Stimulated activated CD8-positive, alpha-beta memory T cell treated with anti-CD3 and anti-CD28 coated beads, Interleukin-7, amount 100 ng/mL, for 48 hours (primary cell): Measurements from ENCODE around the gene BCS1L.

ENCODE experiments used
- DNase-seq, 2 donors: peaks; one replicate each; pipeline ENCODE4 v3.0.0-alpha.2; 2020; ENCODE audit warnings: low read depth in 1 of 2; ENCODE audit errors: extremely low read depth in 1 of 2

The BCS1L gene

GRCh38 chr2:218659258-218659987, at the start of gene BCS1L, which contains the start of gene ZNF142:
BCS1L (plus strand) TSS chr2:218659683; CDS start chr2:218660988, 1,305 bp downstream.
ZNF142 (minus strand) TSS chr2:218659623; CDS start chr2:218656429, 3,194 bp downstream.
- peak; percentile 88 to 96 for DNase-seq

GRCh38 chr2:218615868-218616315, 43.6 kb upstream of the BCS1L start:
- no peak for DNase-seq

- no peak for DNase-seq
Measured at GRCh38 chr2:218618102-218618860, 41.2 kb upstream of the BCS1L start.

- no peak for DNase-seq
Measured at GRCh38 chr2:218621007-218621406, 38.5 kb upstream of the BCS1L start.

GRCh38 chr2:218622606-218623365, 36.7 kb upstream of the BCS1L start:
- no peak for DNase-seq

GRCh38 chr2:218623366-218623705, 36.1 kb upstream of the BCS1L start:
- no peak for DNase-seq

GRCh38 chr2:218626369-218626768, 33.1 kb upstream of the BCS1L start:
- DNase-seq = no peak

- no peak for DNase-seq
Measured at GRCh38 chr2:218627939-218628338, 31.5 kb upstream of the BCS1L start.

GRCh38 chr2:218631837-218632236, 27.6 kb upstream of the BCS1L start:
- DNase-seq = no peak

GRCh38 chr2:218635719-218636118, 23.8 kb upstream of the BCS1L start:
- no peak for DNase-seq

- no peak for DNase-seq
Measured at GRCh38 chr2:218638372-218638771, 21.1 kb upstream of the BCS1L start.

GRCh38 chr2:218642121-218642656, 17.3 kb upstream of the BCS1L start:
- DNase-seq = no peak

- no peak for DNase-seq
Measured at GRCh38 chr2:218642786-218643185, 16.7 kb upstream of the BCS1L start.

- no peak for DNase-seq
Measured at GRCh38 chr2:218643751-218644310, 15.7 kb upstream of the BCS1L start.

- DNase-seq = no peak
Measured at GRCh38 chr2:218644721-218645120, 14.8 kb upstream of the BCS1L start.

GRCh38 chr2:218645126-218645525, 14.4 kb upstream of the BCS1L start:
- DNase-seq = no peak

GRCh38 chr2:218648088-218648786, 11.2 kb upstream of the BCS1L start:
- peak in 1 of 2 donors; percentile 14 for DNase-seq

GRCh38 chr2:218648787-218649100, 10.7 kb upstream of the BCS1L start:
- no peak for DNase-seq

- no peak for DNase-seq
Measured at GRCh38 chr2:218655751-218656150, 3.7 kb upstream of the BCS1L start.

GRCh38 chr2:218658671-218659257, 719 bp upstream of the BCS1L start:
- peak; percentile 17 to 25 for DNase-seq
